Activated gamma-delta T cell treated with Interleukin-2 at 50 U/mL for 16 hours (primary cell): ENCODE results near the gene ODF2.
A peak's percentile ranks its signal among the peaks of the same experiment; 100 is the strongest.
"Not testable (repeated sequence)": the region's sequence is repeated elsewhere in the genome, so short reads cannot be mapped to it uniquely, and the experiment has no call there.

ENCODE experiments used
- DNase-seq: peaks from one replicate; pipeline ENCODE4 v3.0.0-alpha.2; 2020

ODF2 gene

DNA sequence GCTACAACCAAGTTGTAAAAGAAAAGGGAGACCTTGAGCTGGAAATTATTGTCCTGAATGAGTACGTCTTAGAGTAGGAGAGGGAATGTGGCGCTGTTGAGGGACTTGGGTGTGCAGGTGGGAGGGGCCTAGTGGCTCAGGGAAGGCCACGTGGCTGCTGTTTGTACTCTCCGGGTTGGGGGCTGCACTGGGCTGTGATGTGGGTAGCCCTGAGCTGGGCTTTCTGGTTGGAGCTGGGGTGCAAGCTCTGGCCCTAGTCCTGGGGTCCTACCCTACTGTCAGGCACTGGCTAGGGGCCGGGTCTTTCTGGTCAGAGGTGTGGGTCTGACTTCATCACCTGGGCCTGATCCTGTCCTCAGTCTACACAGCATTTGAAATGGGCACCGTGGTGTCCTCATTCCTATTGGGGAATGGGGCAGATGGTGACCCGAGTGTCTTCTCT, 29.6 kb downstream of the ODF2 start:
- DNase-seq = no peak

- no peak for DNase-seq
Measured at GRCh38 chr9:128486201-128486600, 30.4 kb downstream of the ODF2 start.

DNA sequence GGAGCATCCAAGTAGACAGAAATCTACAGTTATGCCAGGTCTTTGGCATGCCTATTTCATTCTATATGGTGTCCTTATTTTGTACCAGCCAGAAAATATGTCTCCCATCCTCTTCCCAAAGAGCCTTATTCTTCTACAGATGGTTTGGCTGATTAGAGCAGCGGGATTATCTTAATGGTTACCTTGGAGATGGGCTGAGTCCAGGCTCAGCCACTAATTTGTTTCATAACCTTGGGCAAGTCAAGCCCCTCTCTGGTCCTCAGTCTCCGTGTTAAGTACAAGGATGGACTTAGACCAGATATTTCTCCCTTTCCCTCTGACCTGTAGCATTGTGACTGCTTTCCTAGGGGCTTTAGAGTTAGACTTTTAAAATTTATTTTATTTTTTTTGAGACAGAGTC, 37.6 kb downstream of the ODF2 start:
- no peak for DNase-seq

GRCh38 chr9:128494108-128494745, 38.4 kb downstream of the ODF2 start:
- peak; percentile 24 for DNase-seq

DNA sequence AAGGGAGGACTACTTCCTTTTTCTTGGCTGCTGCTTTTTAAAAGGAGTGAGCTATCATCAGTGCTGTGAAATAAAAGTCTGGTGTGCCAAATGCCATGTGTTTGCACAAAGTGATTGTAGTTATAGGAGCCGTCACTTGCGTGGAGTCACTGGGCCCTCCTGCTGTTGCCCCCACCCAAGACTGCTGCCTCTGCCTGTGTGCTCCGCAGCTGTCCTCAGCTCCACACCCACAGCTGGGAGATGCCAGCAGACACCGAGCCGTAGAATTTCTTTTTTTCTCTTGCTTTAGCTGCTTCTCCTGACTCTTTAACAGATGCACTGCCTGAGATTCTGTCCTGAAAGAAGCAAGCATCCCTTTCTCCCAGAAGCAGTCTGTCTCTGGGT, 38.9 kb downstream of the ODF2 start:
- DNase-seq = no peak

GRCh38 chr9:128495296-128495695, 39.5 kb downstream of the ODF2 start:
- DNase-seq = no peak

DNA sequence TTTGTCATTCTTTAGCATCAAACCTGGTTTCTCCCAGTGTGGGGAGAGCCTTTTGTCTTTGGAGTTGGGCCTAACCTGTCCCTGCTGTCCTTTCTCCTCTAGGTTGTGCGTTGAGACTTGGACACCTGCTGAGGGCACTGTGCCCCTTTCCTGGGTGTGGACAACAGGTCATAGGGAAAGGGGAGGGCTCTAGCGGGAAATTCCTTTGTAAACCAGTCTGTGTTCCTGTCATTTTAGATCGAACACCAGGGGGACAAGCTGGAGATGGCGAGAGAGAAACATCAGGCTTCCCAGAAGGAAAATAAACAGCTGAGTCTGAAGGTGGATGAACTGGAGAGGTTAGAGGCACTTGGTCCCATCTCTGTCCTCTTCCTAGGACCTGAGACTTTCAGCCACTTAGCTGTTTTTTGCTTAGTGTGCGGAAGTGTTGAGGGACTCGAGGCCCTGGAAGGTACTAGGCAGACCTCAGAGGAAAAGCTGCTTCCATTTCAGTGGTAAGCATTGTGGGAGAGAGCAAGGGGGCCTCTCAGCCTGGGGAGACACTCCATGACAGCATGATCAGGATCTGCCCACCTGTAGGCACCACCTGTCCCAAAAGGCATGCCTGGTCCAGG, 40.1 kb downstream of the ODF2 start:
- no peak for DNase-seq

DNA sequence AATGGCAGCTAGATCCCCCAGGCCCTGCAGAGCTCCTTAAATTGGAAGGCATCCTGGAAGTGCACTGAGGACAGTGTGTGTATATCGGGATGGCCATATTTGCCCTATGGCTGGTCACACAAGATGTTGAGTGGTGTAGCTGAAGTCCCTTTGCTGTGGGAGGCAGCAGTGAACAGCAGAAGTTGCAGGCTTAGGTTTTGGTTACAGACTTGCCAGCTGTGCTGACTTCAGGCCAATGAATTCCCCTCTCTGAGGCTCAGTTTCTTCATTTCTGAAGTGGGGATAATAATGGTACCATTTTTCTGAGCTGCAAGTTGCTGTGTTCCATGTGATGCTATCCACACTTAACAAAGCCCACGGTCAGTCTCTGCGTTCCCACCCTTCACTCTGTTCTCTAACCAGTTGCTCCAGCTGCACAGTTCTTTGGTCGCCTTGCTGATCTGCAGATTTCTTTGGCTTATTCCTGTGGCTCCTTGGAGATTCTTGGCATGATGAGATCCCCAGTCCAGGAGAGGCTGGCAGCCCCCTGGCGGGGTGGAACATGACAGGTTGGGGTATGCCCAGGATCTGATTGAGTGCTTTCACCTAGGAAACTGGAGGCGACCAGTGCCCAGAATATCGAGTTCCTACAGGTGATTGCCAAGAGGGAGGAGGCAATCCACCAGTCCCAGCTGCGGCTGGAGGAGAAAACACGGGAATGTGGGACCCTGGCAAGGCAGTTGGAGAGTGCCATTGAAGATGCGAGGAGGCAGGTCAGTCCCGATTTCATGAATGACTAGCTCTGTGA, 42.2 kb downstream of the ODF2 start:
- DNase-seq = no peak

- DNase-seq = no peak
Measured at GRCh38 chr9:128498911-128499310, 43.1 kb downstream of the ODF2 start.

DNA sequence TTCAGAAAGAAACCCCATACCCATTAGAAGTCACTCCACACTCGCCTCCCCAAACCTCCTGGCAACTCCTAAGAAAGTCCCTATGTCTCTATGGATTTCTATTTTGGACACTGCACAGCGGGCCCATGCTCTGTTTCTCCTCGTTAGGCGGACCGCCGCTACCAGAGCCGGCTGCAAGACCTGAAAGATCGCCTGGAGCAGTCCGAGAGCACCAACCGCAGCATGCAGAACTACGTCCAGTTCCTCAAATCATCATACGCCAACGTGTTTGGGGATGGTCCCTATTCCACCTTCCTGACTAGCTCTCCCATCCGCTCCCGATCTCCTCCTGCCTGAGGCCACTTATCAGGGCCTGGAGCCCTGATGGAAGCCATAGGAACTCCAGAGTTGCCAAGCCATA, 44.1 kb downstream of the ODF2 start:
- no peak for DNase-seq

DNA sequence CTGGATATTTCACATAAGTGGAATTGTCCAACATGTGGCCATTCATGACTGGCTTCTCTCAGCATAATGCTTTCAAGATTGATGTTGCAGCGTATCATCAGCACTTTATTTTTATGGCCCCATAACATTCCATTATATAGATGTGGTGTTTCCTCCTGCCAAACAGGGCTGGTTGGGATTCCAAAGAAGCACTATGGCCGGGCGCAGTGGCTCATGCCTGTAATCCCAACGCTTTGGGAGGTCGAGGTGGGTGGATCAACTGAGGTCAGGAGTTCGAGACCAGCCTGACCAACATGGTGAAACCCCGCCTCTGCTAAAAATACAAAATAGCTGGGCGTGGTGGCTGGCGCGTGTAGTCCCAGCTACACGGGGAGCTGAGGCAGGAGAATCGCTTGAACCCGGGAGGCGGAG, 47.6 kb downstream of the ODF2 start:
- not testable (repeated sequence) for DNase-seq

DNA sequence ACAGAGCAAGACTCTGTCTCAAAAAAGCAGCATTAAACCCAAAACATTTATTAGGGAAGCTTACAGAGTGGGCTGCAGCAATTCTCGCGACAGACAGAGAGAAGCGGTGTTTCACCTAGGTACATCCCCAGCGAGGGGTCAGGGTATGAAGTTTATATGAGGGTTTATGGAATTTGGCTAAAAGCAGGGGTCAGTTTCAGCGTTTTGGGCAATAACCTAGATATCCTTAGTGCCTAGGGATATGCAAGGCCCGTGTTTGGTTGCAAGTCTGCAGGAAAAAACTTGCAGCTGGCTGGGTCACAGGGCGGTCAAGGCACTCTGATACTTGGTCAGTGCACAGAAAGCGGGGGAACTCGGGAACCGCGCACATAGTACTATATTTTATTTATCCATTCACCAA, 48.1 kb downstream of the ODF2 start:
- DNase-seq = no peak

- peak; percentile 98 for DNase-seq
Measured at GRCh38 chr9:128504485-128505413, 48.9 kb downstream of the ODF2 start, which contains the start of gene GLE1. GLE1 (plus strand) TSS chr9:128504719; CDS start chr9:128504806, 87 bp downstream.

GRCh38 chr9:128505414-128505765, 49.6 kb downstream of the ODF2 start:
- DNase-seq = no peak

GRCh38 chr9:128505906-128506305, 50.1 kb downstream of the ODF2 start:
- not testable (repeated sequence) for DNase-seq

DNA sequence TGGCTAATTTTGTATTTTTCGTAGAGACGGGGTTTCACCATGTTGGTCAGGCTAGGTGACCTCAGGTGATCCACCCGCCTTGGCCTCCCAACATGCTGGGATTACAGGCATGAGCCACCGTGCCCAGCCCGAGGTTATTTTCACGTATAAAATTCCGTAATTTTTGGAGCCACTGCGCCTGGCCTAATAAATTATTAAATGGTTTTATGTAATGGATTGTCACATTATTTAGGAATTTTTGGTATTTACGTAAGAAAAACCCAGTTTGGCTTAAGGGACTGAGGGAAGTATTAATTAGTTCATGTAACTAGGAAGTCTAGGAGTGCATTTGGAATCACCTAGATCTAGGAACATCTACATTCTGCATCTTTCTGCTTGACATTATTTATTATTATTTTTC, 57.0 kb downstream of the ODF2 start:
- no peak for DNase-seq

DNA sequence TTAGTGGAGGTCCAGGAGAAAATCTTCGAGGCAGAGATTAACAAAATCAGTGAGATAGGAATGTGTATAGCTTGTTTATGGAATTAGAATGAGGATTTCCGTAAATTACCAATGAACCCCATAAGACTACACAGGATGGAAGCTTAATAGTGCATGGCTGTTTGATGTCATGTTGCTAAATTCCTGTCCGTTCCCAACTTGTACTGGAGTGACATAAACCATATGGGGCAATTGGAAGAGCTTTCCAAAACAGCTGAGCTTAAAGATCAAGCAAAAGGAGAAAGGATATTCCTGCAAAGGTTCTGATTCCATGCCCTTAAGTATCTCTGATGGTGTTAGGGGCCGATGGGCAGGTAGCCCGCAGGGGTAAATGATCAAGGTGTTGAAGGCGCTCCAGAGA, 66.2 kb downstream of the ODF2 start:
- DNase-seq = no peak

DNA sequence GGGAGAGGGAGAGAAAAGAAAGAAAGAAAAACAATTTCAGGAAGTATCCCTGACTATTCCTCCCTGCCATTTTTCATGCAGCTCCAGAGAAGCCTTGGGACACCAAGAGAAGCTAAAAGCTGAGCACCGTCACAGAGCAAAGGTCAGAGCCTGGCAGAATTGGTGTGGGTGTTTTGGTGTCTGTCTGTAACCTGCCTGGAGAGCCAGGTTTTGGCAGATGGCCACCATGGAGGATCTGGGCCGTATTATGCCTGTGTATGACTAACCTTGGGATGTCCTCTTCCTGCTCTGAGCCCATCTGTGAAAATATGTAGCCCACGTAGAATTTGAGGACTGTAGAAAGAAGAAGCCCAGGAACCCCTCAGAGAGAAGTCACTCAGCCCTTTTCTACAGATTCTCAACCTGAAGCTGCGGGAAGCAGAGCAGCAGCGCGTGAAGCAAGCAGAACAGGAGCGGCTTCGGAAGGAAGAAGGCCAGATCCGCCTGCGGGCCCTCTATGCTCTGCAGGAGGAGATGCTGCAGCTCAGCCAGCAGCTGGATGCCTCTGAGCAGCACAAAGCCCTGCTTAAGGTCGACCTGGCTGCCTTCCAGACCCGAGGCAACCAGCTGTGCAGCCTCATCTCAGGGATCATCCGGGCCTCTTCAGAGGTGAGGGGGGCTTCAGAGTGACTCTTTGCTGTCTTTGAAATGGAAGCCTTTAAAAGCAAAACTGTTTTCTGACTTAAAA, 67.6 kb downstream of the ODF2 start:
- DNase-seq = peak; percentile 18

GRCh38 chr9:128526720-128527119, 70.9 kb downstream of the ODF2 start:
- no peak for DNase-seq

DNA sequence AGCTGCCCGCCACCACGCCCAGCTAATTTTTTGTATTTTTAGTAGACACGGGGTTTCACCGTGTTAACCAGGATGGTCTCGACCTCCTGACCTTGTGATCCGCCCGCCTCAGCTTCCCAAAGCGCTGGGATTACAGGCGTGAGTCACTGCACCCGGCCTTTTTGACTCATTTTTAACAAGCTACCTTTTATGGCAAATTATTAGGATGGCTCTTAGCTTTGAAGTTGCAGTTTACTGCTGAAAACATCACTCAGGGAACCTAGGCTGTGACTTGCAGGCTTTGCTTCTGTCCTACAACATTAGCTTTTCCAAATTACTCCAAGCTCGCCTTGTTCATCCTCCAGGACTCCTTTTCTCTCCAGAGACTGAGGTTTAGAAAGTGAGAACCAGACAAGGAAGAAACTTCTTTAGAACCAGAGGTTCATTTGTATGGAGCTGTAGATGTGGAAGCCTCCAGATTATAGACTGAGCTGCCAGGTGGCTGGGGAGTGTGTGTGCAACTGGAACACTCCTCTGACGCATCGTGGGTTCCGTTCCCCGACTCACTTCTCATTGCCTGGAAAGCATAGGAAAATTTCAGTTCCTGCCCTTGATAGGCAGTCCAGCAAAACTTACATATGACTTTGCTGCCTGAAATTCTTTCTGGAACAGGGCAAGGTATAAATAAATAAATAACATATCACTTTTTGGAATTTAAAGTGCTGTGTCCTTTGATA, 72.8 kb downstream of the ODF2 start:
- no peak for DNase-seq

- no peak for DNase-seq
Measured at GRCh38 chr9:128529191-128529590, 73.4 kb downstream of the ODF2 start.

DNA sequence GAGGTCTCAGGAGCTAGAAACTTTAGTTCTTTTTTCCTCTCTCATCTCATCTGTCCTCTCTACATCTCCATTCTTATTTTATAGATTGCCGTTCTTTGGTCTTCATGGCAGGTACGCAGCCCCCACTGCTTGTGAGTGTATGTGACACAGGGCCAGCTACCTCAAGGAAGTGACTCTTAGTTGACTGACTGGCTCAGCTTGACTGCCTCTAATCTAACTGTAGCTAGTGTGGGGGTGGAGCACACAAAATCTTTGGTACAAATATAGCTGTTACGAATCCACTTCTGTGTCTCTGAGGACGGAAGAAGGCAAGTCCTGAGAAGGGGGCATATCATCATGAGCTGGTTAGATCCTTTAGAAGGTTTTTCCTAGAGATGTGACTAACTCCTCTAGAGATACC, 76.8 kb downstream of the ODF2 start:
- DNase-seq = no peak
